ENCODE data around the gene BRD1.

BRD1 gene

GRCh38 chr22:49847751-49848689 is 20.3 kb upstream of the BRD1 start:
- no peak overlapping the region for H3K4me3 ChIP-seq (ENCODE audit: low read length)
- DNase-seq (ENCODE audit: low read depth) = no peak
- TF ChIP-seq CTCF (conservative IDR thresholded peaks at IDR 0.05; ENCODE audit: low read depth, low read length) = no peak

- no peak for TF ChIP-seq CTCF (conservative IDR thresholded peaks at IDR 0.05; ENCODE audit: low read depth, low read length)
- no peak overlapping the region for H3K4me3 ChIP-seq (ENCODE audit: low read length)
- no peak for DNase-seq (ENCODE audit: low read depth)
These were observed 18.2 kb upstream of the BRD1 start for GRCh38 chr22:49845666-49846459.

GRCh38 chr22:49845241-49845640 is 17.6 kb upstream of the BRD1 start:
- no peak overlapping the region for H3K4me3 ChIP-seq (ENCODE audit: low read length)
- TF ChIP-seq CTCF (conservative IDR thresholded peaks at IDR 0.05; ENCODE audit: low read depth, low read length) = no peak
- no peak for DNase-seq (ENCODE audit: low read depth)

- H3K4me3 ChIP-seq (ENCODE audit: low read length) = no peak overlapping the region
- no peak for TF ChIP-seq CTCF (conservative IDR thresholded peaks at IDR 0.05; ENCODE audit: low read depth, low read length)
- no peak for DNase-seq (ENCODE audit: low read depth)
These were observed 11.4 kb upstream of the BRD1 start for GRCh38 chr22:49838771-49839717.

- H3K4me3 ChIP-seq (ENCODE audit: low read length) = no peak overlapping the region
- no peak for DNase-seq (ENCODE audit: low read depth)
- no peak for TF ChIP-seq CTCF (conservative IDR thresholded peaks at IDR 0.05; ENCODE audit: low read depth, low read length)
These were observed 5.8 kb upstream of the BRD1 start for GRCh38 chr22:49833340-49834007.

Data from retinal pigment epithelial cell (primary cell).